Measurements from ENCODE around the gene CENPI.
"Not testable (repeated sequence)": the region's sequence is repeated elsewhere in the genome, so short reads cannot be mapped to it uniquely, and the experiment has no call there.

CENPI gene

GRCh38 chrX:101097546-101098453 lies at the start of gene CENPI:
Gene CENPI (plus strand): TSS chrX:101098204. CDS start chrX:101101071, 2,867 bp downstream.
- peak; percentile 93 for DNase-seq (ENCODE audit: low spot score)

GRCh38 chrX:101051153-101051548 lies 46.9 kb upstream of the CENPI start:
- no peak for DNase-seq (ENCODE audit: low spot score)

GRCh38 chrX:101051549-101052302 lies 46.3 kb upstream of the CENPI start, which contains the start of gene TRMT2B:
Gene TRMT2B (minus strand): TSS chrX:101052111. CDS start chrX:101042289, 9,822 bp downstream.
- DNase-seq (ENCODE audit: low spot score): peak; percentile 75

GRCh38 chrX:101056551-101056950 lies 41.5 kb upstream of the CENPI start:
- DNase-seq (ENCODE audit: low spot score): not testable (repeated sequence)

GRCh38 chrX:101057093-101057714 lies 40.8 kb upstream of the CENPI start:
- peak; percentile 60 for DNase-seq (ENCODE audit: low spot score)

GRCh38 chrX:101062176-101062575 lies 35.8 kb upstream of the CENPI start:
- no peak for DNase-seq (ENCODE audit: low spot score)

- no peak for DNase-seq (ENCODE audit: low spot score)
These were observed 26.4 kb upstream of the CENPI start for GRCh38 chrX:101071582-101071981.

GRCh38 chrX:101078716-101079598 lies 19.0 kb upstream of the CENPI start, which contains the start of gene TMEM35A:
Gene TMEM35A (plus strand): TSS chrX:101078879. CDS start chrX:101079003, 124 bp downstream.
- DNase-seq (ENCODE audit: low spot score): no peak

- no peak for DNase-seq (ENCODE audit: low spot score)
These were observed 18.2 kb upstream of the CENPI start for GRCh38 chrX:101079736-101080270.

GRCh38 chrX:101080326-101081124 lies 17.5 kb upstream of the CENPI start:
- DNase-seq (ENCODE audit: low spot score): no peak

GRCh38 chrX:101081231-101081630 lies 16.8 kb upstream of the CENPI start:
- no peak for DNase-seq (ENCODE audit: low spot score)

- DNase-seq (ENCODE audit: low spot score): no peak
These were observed 6.2 kb upstream of the CENPI start for GRCh38 chrX:101091817-101092216.

- DNase-seq (ENCODE audit: low spot score): no peak
These were observed 10.3 kb downstream of the CENPI start for GRCh38 chrX:101108284-101108683.

- DNase-seq (ENCODE audit: low spot score): no peak
These were observed 19.7 kb downstream of the CENPI start for GRCh38 chrX:101117701-101118100.

GRCh38 chrX:101136235-101136634 lies 38.2 kb downstream of the CENPI start:
- no peak for DNase-seq (ENCODE audit: low spot score)

Data from kidney tubule cell (primary cell).